A673 (cell line): Measurements from ENCODE around the gene BTN1A1. TPM values are rescaled to one million over a fixed set of nuclear protein-coding genes. Genes with fewer than 3 reads are reported as not detected.

Experiments used
- BruUV-seq: library from RNA; stranded (reverse); fragments of 400-500 nt; replicated peaks from 2 replicates; lab custom pipeline; 2021; lab: Mats Ljungman, UMichigan
- CTCF ChIA-PET: fragments of 300-600 bp; sonication (Branson Sonifier 250); formaldehyde crosslinking; loops from one replicate; lab custom pipeline; 2022; ENCODE audit warnings: antibody characterized with exemption; lab: Charles Lee
- POLR2A ChIA-PET: fragments of 300-600 bp; sonication (Branson Sonifier 250); formaldehyde crosslinking; loops from one replicate; lab custom pipeline; 2022; ENCODE audit warnings: antibody characterized with exemption; ENCODE audit not compliant: low non-redundant PET; lab: Charles Lee
- DNase-seq: peaks from one replicate; pipeline ENCODE4 v3.0.0-alpha.2; 2015; ENCODE audit warnings: low spot score
- H3K27ac ChIP-seq: fragments of 200-600 bp; sonication (generic); 2 replicates; pipeline ENCODE4 v1.5.1; 2016; ENCODE audit warnings: mixed run types, low read depth, mild to moderate bottlenecking, mixed read lengths, antibody characterized with exemption, low read length; ENCODE audit not compliant: poor library complexity, severe bottlenecking
- H3K27me3 ChIP-seq: fragments of 200-600 bp; sonication (generic); replicated peaks from 2 replicates; pipeline ENCODE4 v1.6.1; 2017; ENCODE audit warnings: mixed run types, low read depth, mild to moderate bottlenecking, mixed read lengths, antibody characterized with exemption, low read length; ENCODE audit not compliant: insufficient read depth, poor library complexity
- H3K36me3 ChIP-seq: fragments of 200-600 bp; sonication (generic); 2 replicates; pipeline ENCODE4 v1.6.1; 2016; ENCODE audit warnings: mixed run types, mild to moderate bottlenecking, mixed read lengths, antibody characterized with exemption, low read length; ENCODE audit not compliant: insufficient read depth, poor library complexity, severe bottlenecking
- H3K4me1 ChIP-seq: fragments of 200-600 bp; sonication (generic); 2 replicates; pipeline ENCODE4 v1.6.1; 2017; ENCODE audit warnings: mixed run types, mild to moderate bottlenecking, mixed read lengths, antibody characterized with exemption, low read length; ENCODE audit not compliant: insufficient read depth, poor library complexity, severe bottlenecking
- H3K4me3 ChIP-seq: fragments of 200-600 bp; sonication (generic); 2 replicates; pipeline ENCODE4 v1.5.1; 2016; ENCODE audit warnings: low read depth, mixed run types, mild to moderate bottlenecking, mixed read lengths, low read length; ENCODE audit not compliant: poor library complexity, severe bottlenecking
- H3K9me3 ChIP-seq: fragments of 200-600 bp; sonication (generic); 2 replicates; pipeline ENCODE4 v1.6.1; 2016; ENCODE audit warnings: mixed run types, low read depth, mild to moderate bottlenecking, mixed read lengths, antibody characterized with exemption, low read length; ENCODE audit not compliant: poor library complexity, severe bottlenecking
- EZH2 ChIP-seq: fragments of 200-600 bp; sonication (generic); IDR thresholded peaks from 2 replicates; pipeline ENCODE4 v1.6.1; 2017; ENCODE audit warnings: borderline replicate concordance, low read depth, mild to moderate bottlenecking, mixed read lengths, antibody characterized with exemption, low read length; ENCODE audit not compliant: poor library complexity, severe bottlenecking
- intact Hi-C: fragments of 100-400 bp; cut with micrococcal nuclease; formaldehyde crosslinking; loops from one replicate; pipeline ENCODE4 v1.10.0; 2022; ENCODE audit not compliant: unreplicated experiment
- total RNA-seq: library from RNA; stranded (reverse); gene quantifications from 2 replicates; pipeline ENCODE4 v1.2.3, GENCODE V29; 2021
- TF ChIP-seq, protein P1 (sequence below): fragments of 300-800, 200-600 bp; sonication (generic); conservative IDR thresholded peaks from 2 replicates; pipeline ENCODE4 v1.5.1; 2017; ENCODE audit warnings: low read depth, mild to moderate bottlenecking, antibody characterized with exemption, low read length, moderate library complexity, mixed read lengths

BTN1A1 gene
- total RNA-seq, 1 experiment from 2014 or later: not detected

DNA sequence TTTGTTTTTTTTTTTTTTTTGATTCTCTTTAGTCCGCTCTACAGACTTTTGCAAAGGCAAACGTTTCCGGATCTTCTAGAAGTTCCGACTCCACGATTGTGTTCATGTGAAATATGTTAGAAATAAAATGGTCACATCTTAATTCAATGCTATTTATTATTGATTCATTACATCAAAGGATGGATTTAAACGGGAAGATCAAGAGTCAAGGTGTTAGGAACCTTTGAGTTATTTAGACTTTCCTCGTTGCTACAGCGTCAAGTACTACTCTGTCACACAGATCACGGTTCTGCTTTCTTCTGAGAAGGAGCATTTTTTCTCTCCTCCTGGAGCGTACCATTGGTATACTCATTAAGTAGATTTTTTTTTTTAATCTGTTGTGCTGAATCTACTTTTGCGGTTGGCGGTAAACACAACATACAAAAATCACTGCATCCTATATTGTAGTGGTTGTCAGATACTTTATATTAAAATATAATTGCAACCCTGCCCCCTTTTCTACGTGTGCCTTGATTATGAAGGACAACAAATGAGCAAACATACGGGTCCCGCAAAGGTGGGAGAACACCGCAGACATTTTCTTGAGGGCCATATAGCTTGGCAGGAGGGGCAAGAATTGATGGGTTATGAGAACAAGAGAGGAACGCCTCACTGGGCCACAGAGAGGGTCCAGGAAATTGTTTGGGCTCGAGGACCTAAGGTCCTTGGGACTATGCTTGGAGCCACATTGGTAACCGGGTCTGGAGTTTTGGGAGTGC lies 55.6 kb downstream of the BTN1A1 start:
- H3K27me3 ChIP-seq: no peaks in the 10 kb centered on the region
- intact Hi-C loops: loop anchor here (2.0 to 10.0 kb wide), 5 partner anchors 13 to 501 kb away; a partner anchor contains a TSS
- peak overlapping the region; percentile 69 for H3K27ac ChIP-seq
- peak overlapping the region; percentile 61 for H3K4me3 ChIP-seq
- POLR2A ChIA-PET: interaction anchor here (0.7 kb wide), 1 partner anchor 269 kb away, joined by 5 read pairs; no protein-coding TSS in a partner anchor
- no peaks in the 10 kb centered on the region for H3K4me1 ChIP-seq
- no peaks in the 10 kb centered on the region for H3K36me3 ChIP-seq
- no peak for TF ChIP-seq EZH2
- no TSS peak for BruUV-seq
- H3K9me3 ChIP-seq: no peaks in the 10 kb centered on the region
- DNase-seq: peak; percentile 67
- CTCF ChIA-PET: interaction anchor here (1.2 to 1.4 kb wide), 3 partner anchors 13 to 214 kb away, joined by 5 to 7 read pairs (median 5); no protein-coding TSS in a partner anchor

GRCh38 chr6:26556263-26557070 lies 56.4 kb downstream of the BTN1A1 start:
- Histone ChIP-seq H3K9me3 (no peaks in the 10 kb centered on the region), H3K4me1 (no peaks in the 10 kb centered on the region), H3K4me3 (peak overlapping the region; percentile 61), H3K36me3 (no peaks in the 10 kb centered on the region), H3K27me3 (no peaks in the 10 kb centered on the region), H3K27ac (peak overlapping the region; percentile 69)
- peak; percentile 95 for DNase-seq
- POLR2A ChIA-PET: interaction anchor here (0.7 kb wide), 1 partner anchor 270 kb away, joined by 5 read pairs; no protein-coding TSS in a partner anchor
- intact Hi-C loops: loop anchor here (5.0 to 10.0 kb wide), 3 partner anchors 244 to 502 kb away; a partner anchor contains a TSS
- TSS peak; percentile 100 for BruUV-seq
- no peak for TF ChIP-seq EZH2
- TF ChIP-seq, protein P1, sequence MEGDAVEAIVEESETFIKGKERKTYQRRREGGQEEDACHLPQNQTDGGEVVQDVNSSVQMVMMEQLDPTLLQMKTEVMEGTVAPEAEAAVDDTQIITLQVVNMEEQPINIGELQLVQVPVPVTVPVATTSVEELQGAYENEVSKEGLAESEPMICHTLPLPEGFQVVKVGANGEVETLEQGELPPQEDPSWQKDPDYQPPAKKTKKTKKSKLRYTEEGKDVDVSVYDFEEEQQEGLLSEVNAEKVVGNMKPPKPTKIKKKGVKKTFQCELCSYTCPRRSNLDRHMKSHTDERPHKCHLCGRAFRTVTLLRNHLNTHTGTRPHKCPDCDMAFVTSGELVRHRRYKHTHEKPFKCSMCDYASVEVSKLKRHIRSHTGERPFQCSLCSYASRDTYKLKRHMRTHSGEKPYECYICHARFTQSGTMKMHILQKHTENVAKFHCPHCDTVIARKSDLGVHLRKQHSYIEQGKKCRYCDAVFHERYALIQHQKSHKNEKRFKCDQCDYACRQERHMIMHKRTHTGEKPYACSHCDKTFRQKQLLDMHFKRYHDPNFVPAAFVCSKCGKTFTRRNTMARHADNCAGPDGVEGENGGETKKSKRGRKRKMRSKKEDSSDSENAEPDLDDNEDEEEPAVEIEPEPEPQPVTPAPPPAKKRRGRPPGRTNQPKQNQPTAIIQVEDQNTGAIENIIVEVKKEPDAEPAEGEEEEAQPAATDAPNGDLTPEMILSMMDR: no peak
- CTCF ChIA-PET: interaction anchor here (0.6 to 1.4 kb wide), 4 partner anchors 12 to 234 kb away, joined by 3 to 8 read pairs (median 6); no protein-coding TSS in a partner anchor

Other genes starting within 250 kb of the BTN1A1 start
- 19.1 and 23.2 TPM in 2 replicates for gene BTN3A2, start 135.1 kb upstream of the BTN1A1 start, total RNA-seq
- gene BTN2A2, start 117.2 kb upstream of the BTN1A1 start, total RNA-seq: 16.3 and 25.5 TPM in 2 replicates
- 14.2 and 14.8 TPM in 2 replicates for gene BTN3A1, start 98.0 kb upstream of the BTN1A1 start, total RNA-seq
- 12.2 and 12.7 TPM in 2 replicates for gene BTN3A3, start 59.8 kb upstream of the BTN1A1 start, total RNA-seq
- gene BTN2A1, start 42.3 kb upstream of the BTN1A1 start, total RNA-seq: 29.8 and 32.2 TPM in 2 replicates
- 55.9 and 58.6 TPM in 2 replicates for gene HMGN4, start 38.1 kb downstream of the BTN1A1 start, total RNA-seq
- 17.4 and 18.1 TPM in 2 replicates for gene ABT1, start 96.7 kb downstream of the BTN1A1 start, total RNA-seq
- 18.1 and 21.5 TPM in 2 replicates for gene ZNF322, start 159.4 kb downstream of the BTN1A1 start, total RNA-seq